Body of pancreas (tissue), 4 donors: ENCODE data around the gene ZNF30.

ENCODE experiments used
- POLR2A ChIP-seq, 3 donors: fragments of 450-650 bp; IDR thresholded peaks; one replicate each; pipeline ENCODE4 v1.6.1; 2016; ENCODE audit warnings: antibody characterized with exemption in 3 of 3, mild to moderate bottlenecking in 2 of 3
- TF ChIP-seq, protein P1 (sequence below), 7 experiments: fragments of 450-650 bp in 4 of 7; fragments of 200-600 bp in 3 of 7; sonication (generic) in 3 of 7; IDR thresholded peaks; one replicate each; pipeline ENCODE4 v1.5.1; 2016 to 2019; ENCODE audit warnings: antibody characterized with exemption in 7 of 7

DNA sequence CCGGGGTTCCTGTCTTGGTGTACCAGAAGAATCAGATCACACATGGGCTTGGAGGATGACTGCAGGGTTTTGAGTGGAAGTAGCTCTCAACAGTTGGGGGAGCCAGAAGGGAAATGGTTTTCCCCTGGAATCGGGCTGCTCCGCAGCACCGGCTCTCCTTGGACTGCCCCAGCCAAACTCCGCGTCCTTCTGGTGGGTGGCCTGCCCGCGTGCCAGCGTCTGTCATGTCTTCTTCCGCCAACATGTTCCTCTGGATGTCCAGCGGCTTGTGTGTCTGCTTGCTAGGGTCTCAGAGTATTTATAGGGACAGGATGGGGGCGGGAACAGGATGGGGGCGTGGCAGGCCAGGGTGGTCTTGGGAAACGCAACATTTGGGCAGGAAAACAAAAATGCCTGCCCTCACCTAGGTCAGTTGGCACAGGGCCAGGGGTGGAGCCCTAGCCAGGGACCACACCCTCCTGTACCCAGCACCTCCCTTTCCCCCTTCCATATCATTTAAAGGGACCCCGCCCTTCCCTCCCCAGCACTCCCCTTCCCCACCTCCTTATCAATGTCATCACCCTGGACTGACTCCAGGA, 1.3 kb upstream of the ZNF30 start:
- TF ChIP-seq, protein P1, sequence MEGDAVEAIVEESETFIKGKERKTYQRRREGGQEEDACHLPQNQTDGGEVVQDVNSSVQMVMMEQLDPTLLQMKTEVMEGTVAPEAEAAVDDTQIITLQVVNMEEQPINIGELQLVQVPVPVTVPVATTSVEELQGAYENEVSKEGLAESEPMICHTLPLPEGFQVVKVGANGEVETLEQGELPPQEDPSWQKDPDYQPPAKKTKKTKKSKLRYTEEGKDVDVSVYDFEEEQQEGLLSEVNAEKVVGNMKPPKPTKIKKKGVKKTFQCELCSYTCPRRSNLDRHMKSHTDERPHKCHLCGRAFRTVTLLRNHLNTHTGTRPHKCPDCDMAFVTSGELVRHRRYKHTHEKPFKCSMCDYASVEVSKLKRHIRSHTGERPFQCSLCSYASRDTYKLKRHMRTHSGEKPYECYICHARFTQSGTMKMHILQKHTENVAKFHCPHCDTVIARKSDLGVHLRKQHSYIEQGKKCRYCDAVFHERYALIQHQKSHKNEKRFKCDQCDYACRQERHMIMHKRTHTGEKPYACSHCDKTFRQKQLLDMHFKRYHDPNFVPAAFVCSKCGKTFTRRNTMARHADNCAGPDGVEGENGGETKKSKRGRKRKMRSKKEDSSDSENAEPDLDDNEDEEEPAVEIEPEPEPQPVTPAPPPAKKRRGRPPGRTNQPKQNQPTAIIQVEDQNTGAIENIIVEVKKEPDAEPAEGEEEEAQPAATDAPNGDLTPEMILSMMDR (IDR thresholded peaks at IDR 0.05) = no peak
- TF ChIP-seq POLR2A (IDR thresholded peaks at IDR 0.05) = no peak
